HepG2 (cell line): ENCODE results near the gene ETS1. TPM values are rescaled to one million over a fixed set of nuclear protein-coding genes. Genes with fewer than 3 reads are reported as not detected.

Experiments used
- ATAC-seq: fragments of 200-7000 bp; cut with Tn5 transposase; 3 replicates; pipeline ENCODE4 v1.9.1; 2020; ENCODE audit warnings: mild to moderate bottlenecking, moderate library complexity
- BruUV-seq: library from RNA; stranded (reverse); fragments of 400-500 nt; replicated peaks from 2 replicates; lab custom pipeline; 2021; lab: Mats Ljungman, UMichigan
- CTCF ChIA-PET: fragments of 300-600 bp; formaldehyde crosslinking; extraction: SDS; loops from one replicate; lab custom pipeline; 2021; ENCODE audit warnings: low total read pairs, inconsistent platforms, low intra/inter-chr PET ratio; lab: Yijun Ruan, JAX
- POLR2A ChIA-PET: fragments of 350-600 bp; sonication (Branson Sonifier 250); formaldehyde crosslinking; loops from one replicate; lab custom pipeline; 2020; ENCODE audit warnings: antibody characterized with exemption, inconsistent platforms; lab: Yijun Ruan, JAX
- DNase-seq: peaks from one replicate; pipeline ENCODE4 v3.0.0-alpha.2; 2015; ENCODE audit warnings: low spot score
- FAIRE-seq: peaks from 3 replicates; lab custom pipeline; 2011; peaks lifted over from hg19 to GRCh38; lab: Jason Lieb, UNC
- H2AFZ ChIP-seq: one replicate; pipeline ENCODE4 v1.6.1; 2011; ENCODE audit warnings: low read length, inconsistent platforms
- H3K27ac ChIP-seq: fragments of 300-600 bp; 3 replicates; pipeline ENCODE4 v1.8.0; 2011; ENCODE audit warnings: mixed run types, mild to moderate bottlenecking, mixed read lengths, low read length, inconsistent platforms; ENCODE audit not compliant: insufficient read depth; ENCODE audit errors: extremely low read length
- H3K27me3 ChIP-seq, 2 experiments: fragments of 200-600 bp in 1 of 2; 2 replicates in 1 of 2; 3 replicates in 1 of 2; pipeline versions ENCODE4 v1.6.0 to v1.8.0; 2011; ENCODE audit warnings: low read length in 2 of 2, mild to moderate bottlenecking in 2 of 2, moderate library complexity in 2 of 2, inconsistent platforms in 1 of 2; ENCODE audit not compliant: insufficient read depth in 2 of 2, control insufficient read depth in 1 of 2
- H3K36me3 ChIP-seq, 2 experiments: fragments of 200-600 bp in 1 of 2; replicated peaks in 1 of 2; 2 replicates in 1 of 2; 3 replicates in 1 of 2; pipeline versions ENCODE4 v1.5.1 to v1.8.0; 2011; ENCODE audit warnings: low read length in 2 of 2, inconsistent platforms in 1 of 2; ENCODE audit not compliant: insufficient read depth in 2 of 2, control insufficient read depth in 1 of 2
- H3K4me1 ChIP-seq: 2 replicates; pipeline ENCODE4 v1.5.1; 2012; ENCODE audit warnings: low read length, inconsistent platforms; ENCODE audit not compliant: insufficient read depth
- H3K4me2 ChIP-seq: 2 replicates; pipeline ENCODE4 v1.6.0; 2011; ENCODE audit warnings: low read depth, low read length, inconsistent platforms
- H3K4me3 ChIP-seq, 3 experiments: fragments of 200-600 bp in 1 of 3; sonication (generic), shearing (Covaris generic) in 1 of 3; replicated peaks in 1 of 3; 2 replicates each; pipeline ENCODE4 v1.5.1; 2011 to 2016; ENCODE audit warnings: low read length in 3 of 3, inconsistent platforms in 2 of 3, low read depth in 2 of 3, mild to moderate bottlenecking in 2 of 3, control low read depth in 1 of 3, mixed read lengths in 1 of 3; ENCODE audit not compliant: insufficient read depth in 1 of 3
- H3K79me2 ChIP-seq: one replicate; pipeline ENCODE4 v1.6.1; 2011; ENCODE audit warnings: low read length, inconsistent platforms; ENCODE audit not compliant: insufficient read depth
- H3K9ac ChIP-seq: 2 replicates; pipeline ENCODE4 v1.6.0; 2011; ENCODE audit warnings: mild to moderate bottlenecking, low read depth, low read length, inconsistent platforms; ENCODE audit not compliant: insufficient read depth
- H3K9me3 ChIP-seq: 2 replicates; pipeline ENCODE4 v1.5.1; 2012; ENCODE audit warnings: mild to moderate bottlenecking, low read length
- H4K20me1 ChIP-seq: 2 replicates; pipeline ENCODE4 v1.6.0; 2011; ENCODE audit warnings: inconsistent platforms, mild to moderate bottlenecking, low read length, moderate library complexity; ENCODE audit not compliant: insufficient read depth
- ATRX ChIP-seq: sonication (generic); formaldehyde crosslinking; IDR thresholded peaks from 2 replicates; pipeline ENCODE4 v1.4.0; 2020; ENCODE audit warnings: missing genetic modification reagents, borderline replicate concordance
- EED ChIP-seq: sonication (generic); formaldehyde crosslinking; IDR thresholded peaks from 2 replicates; pipeline ENCODE4 v1.5.0; 2020; ENCODE audit warnings: mild to moderate bottlenecking, missing genetic modification reagents
- GATAD2A ChIP-seq: IDR thresholded peaks from 2 replicates; pipeline ENCODE4 v1.6.1; 2016
- RXRB ChIP-seq: IDR thresholded peaks from 2 replicates; pipeline ENCODE4 v1.6.1; 2016; ENCODE audit warnings: borderline replicate concordance, missing genetic modification reagents, missing compliant biosample characterization
- SATB2 ChIP-seq: sonication (generic); formaldehyde crosslinking; IDR thresholded peaks from 2 replicates; pipeline ENCODE4 v1.5.0; 2020; ENCODE audit warnings: missing genetic modification reagents
- ZMYM3 ChIP-seq: sonication (generic); formaldehyde crosslinking; IDR thresholded peaks from 2 replicates; pipeline ENCODE4 v1.5.1; 2020; ENCODE audit warnings: mild to moderate bottlenecking, missing genetic modification reagents
- ZNF10 ChIP-seq: sonication (generic); formaldehyde crosslinking; IDR thresholded peaks from 2 replicates; pipeline ENCODE4 v1.4.0; 2020; ENCODE audit warnings: mild to moderate bottlenecking, low read depth, missing genetic modification reagents, borderline replicate concordance
- ZNF207 ChIP-seq: fragments of 450-650 bp; IDR thresholded peaks from 2 replicates; pipeline ENCODE4 v1.6.1; 2016; ENCODE audit warnings: antibody characterized with exemption, borderline replicate concordance
- WGBS: methylation state at CpG from one replicate; pipeline ENCODE4 v1.1.6; 2017; ENCODE audit warnings: low lambda C conversion rate; 5-methylcytosine and 5-hydroxymethylcytosine counted together
- in situ Hi-C: cut with HindIII; loops from 2 replicates; pipeline ENCODE4 v1.10.0; 2017; ENCODE audit warnings: low pct_unique_long_range_greater_than_20kb; ENCODE audit not compliant: extremely low pct_ligation_motif_present
- intact Hi-C: fragments of 100-400 bp; cut with micrococcal nuclease; formaldehyde crosslinking; loops from one replicate; pipeline ENCODE4 v1.10.0; 2022; ENCODE audit not compliant: unreplicated experiment
- polyA plus RNA-seq, 8 experiments: library from polyadenylated mRNA; depleted of rRNA in 3 of 8; stranded (reverse) in 7 of 8; unstranded in 1 of 8; fragments of >200 nt; fragmentation: Illumina TruSeq in 4 of 8; extraction: Trizol in 4 of 8; gene quantifications; 2 replicates each; pipeline versions ENCODE4 v1.2.1 to v1.2.3, GENCODE V29; 2011 to 2016; ENCODE audit warnings: low read depth in 4 of 8, missing spikeins in 1 of 8, mixed read lengths in 1 of 8; ENCODE audit not compliant: insufficient read depth in 1 of 8
- total RNA-seq, 5 experiments: library from RNA; depleted of rRNA; stranded (reverse); fragments of >200 nt; fragmentation: Illumina TruSeq; extraction: Trizol; gene quantifications; 2 replicates each; pipeline ENCODE4 v1.2.3, GENCODE V29; 2016; ENCODE audit warnings: low read depth in 1 of 5
- TF ChIP-seq, protein P1 (sequence below): sonication (generic); formaldehyde crosslinking; IDR thresholded peaks from 2 replicates; pipeline ENCODE4 v1.4.0; 2020; ENCODE audit warnings: missing genetic modification reagents
- TF ChIP-seq, protein P2 (sequence below): sonication (generic); formaldehyde crosslinking; IDR thresholded peaks from 2 replicates; pipeline ENCODE4 v1.5.0; 2020; ENCODE audit warnings: mild to moderate bottlenecking, missing genetic modification reagents

Gene ETS1
- total and polyA plus RNA-seq, 2 of the 13 experiments (the other 11 are each of a cell fraction or from before 2014, with no cell fraction given): 0.18 to 0.34 TPM

DNA sequence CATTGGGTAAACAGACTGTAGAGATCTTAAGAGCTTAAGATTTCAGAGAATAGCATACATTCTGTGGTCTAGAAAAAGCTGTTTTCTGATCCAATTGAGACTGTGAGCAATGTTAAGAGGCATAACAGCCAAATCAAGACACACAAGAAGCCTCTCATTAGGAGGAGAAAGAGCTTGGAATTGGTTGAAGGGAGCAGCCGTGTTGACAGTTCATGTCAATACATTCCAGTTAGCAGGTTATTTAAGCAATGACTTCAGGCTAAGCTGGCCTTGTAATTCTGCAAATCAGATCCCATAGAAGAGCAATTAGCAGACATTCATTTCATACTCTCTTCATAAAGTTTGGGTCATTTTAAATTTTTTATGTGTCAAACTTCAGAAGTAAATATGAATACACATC is 50.9 kb downstream of the ETS1 start:
- H3K27ac ChIP-seq: no peak overlapping the region
- in situ Hi-C loops: no loop called here
- H3K27me3 ChIP-seq: no peaks in the 10 kb centered on the region
- ChIA-PET CTCF (no interaction called here), POLR2A (no interaction called here)
- H2AFZ ChIP-seq: no peak overlapping the region
- no peaks in the 10 kb centered on the region for H4K20me1 ChIP-seq
- no peak for DNase-seq
- H3K9ac ChIP-seq: no peak overlapping the region
- no peaks in the 10 kb centered on the region for H3K9me3 ChIP-seq
- no TSS peak for BruUV-seq
- no peak for TF ChIP-seq ZMYM3 (CRISPR knock-in tag)
- TF ChIP-seq, protein P1, sequence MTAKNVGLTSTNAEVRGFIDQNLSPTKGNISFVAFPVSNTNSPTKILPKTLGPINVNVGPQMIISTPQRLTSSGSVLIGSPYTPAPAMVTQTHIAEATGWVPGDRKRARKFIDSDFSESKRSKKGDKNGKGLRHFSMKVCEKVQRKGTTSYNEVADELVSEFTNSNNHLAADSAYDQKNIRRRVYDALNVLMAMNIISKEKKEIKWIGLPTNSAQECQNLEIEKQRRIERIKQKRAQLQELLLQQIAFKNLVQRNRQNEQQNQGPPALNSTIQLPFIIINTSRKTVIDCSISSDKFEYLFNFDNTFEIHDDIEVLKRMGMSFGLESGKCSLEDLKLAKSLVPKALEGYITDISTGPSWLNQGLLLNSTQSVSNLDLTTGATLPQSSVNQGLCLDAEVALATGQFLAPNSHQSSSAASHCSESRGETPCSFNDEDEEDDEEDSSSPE: no peak
- TF ChIP-seq EED (CRISPR knock-in tag): no peak
- no peak for TF ChIP-seq SATB2
- TF ChIP-seq RXRB (CRISPR knock-in tag): no peak
- TF ChIP-seq ZNF207: no peak
- TF ChIP-seq, protein P2, sequence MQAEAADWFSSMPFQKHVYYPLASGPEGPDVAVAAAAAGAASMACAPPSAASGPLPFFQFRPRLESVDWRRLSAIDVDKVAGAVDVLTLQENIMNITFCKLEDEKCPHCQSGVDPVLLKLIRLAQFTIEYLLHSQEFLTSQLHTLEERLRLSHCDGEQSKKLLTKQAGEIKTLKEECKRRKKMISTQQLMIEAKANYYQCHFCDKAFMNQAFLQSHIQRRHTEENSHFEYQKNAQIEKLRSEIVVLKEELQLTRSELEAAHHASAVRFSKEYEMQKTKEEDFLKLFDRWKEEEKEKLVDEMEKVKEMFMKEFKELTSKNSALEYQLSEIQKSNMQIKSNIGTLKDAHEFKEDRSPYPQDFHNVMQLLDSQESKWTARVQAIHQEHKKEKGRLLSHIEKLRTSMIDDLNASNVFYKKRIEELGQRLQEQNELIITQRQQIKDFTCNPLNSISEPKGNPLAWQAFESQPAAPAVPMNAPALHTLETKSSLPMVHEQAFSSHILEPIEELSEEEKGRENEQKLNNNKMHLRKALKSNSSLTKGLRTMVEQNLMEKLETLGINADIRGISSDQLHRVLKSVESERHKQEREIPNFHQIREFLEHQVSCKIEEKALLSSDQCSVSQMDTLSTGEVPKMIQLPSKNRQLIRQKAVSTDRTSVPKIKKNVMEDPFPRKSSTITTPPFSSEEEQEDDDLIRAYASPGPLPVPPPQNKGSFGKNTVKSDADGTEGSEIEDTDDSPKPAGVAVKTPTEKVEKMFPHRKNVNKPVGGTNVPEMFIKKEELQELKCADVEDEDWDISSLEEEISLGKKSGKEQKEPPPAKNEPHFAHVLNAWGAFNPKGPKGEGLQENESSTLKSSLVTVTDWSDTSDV (CRISPR knock-in tag): no peak
- no peak for TF ChIP-seq ZNF10 (CRISPR knock-in tag)
- no peak for TF ChIP-seq ATRX (CRISPR knock-in tag)
- TF ChIP-seq GATAD2A (CRISPR knock-in tag): no peak
- H3K4me2 ChIP-seq: no peak overlapping the region
- no peak for ATAC-seq
- H3K36me3 ChIP-seq: no peaks in the 10 kb centered on the region
- intact Hi-C loops: no loop called here
- no peaks in the 10 kb centered on the region for H3K79me2 ChIP-seq
- no peaks in the 10 kb centered on the region for H3K4me1 ChIP-seq
- FAIRE-seq: no peak
- no peak overlapping the region for H3K4me3 ChIP-seq
- 9% methylated on average over 1 of the region's 1 CpG for WGBS
